Trophoblast cell (in vitro differentiated cells and primary cell): ENCODE measurements around the gene BLNK.

Source experiments
- DNase-seq, 2 donors: peaks; one replicate each; pipeline ENCODE4 v3.0.0-alpha.2; 2016
- H2AFZ ChIP-seq: 2 replicates; pipeline ENCODE4 v1.6.1; 2013; ENCODE audit warnings: low read length, moderate library complexity, mild to moderate bottlenecking; ENCODE audit not compliant: insufficient read depth, poor library complexity
- H2AK5ac ChIP-seq: 2 replicates; pipeline ENCODE4 v1.6.1; 2013; ENCODE audit warnings: mild to moderate bottlenecking, low read length
- H2BK120ac ChIP-seq: 2 replicates; pipeline ENCODE4 v1.6.1; 2013; ENCODE audit warnings: low read length, mild to moderate bottlenecking, moderate library complexity; ENCODE audit not compliant: insufficient read depth, poor library complexity
- H2BK12ac ChIP-seq: 2 replicates; pipeline ENCODE4 v1.6.1; 2013; ENCODE audit warnings: mild to moderate bottlenecking, low read length, moderate library complexity
- H2BK5ac ChIP-seq: 2 replicates; pipeline ENCODE4 v1.6.1; 2013; ENCODE audit warnings: low read length, low read depth, moderate library complexity, mild to moderate bottlenecking; ENCODE audit not compliant: poor library complexity
- H3K14ac ChIP-seq: 2 replicates; pipeline ENCODE4 v1.6.1; 2013; ENCODE audit warnings: mild to moderate bottlenecking, low read length
- H3K18ac ChIP-seq: 2 replicates; pipeline ENCODE4 v1.6.1; 2013; ENCODE audit warnings: mild to moderate bottlenecking, low read length
- H3K23ac ChIP-seq: 2 replicates; pipeline ENCODE4 v1.6.1; 2013; ENCODE audit warnings: low read length
- H3K27ac ChIP-seq: 2 replicates; pipeline ENCODE4 v1.5.1; 2013; ENCODE audit warnings: low read depth, mild to moderate bottlenecking, inconsistent platforms, low read length, moderate library complexity
- H3K27me3 ChIP-seq: 2 replicates; pipeline ENCODE4 v1.6.1; 2013; ENCODE audit warnings: inconsistent platforms, mild to moderate bottlenecking, low read length, moderate library complexity; ENCODE audit not compliant: insufficient read depth
- H3K36me3 ChIP-seq, 2 experiments: 1 replicate in 1 of 2; 2 replicates in 1 of 2; pipeline ENCODE4 v1.6.1; 2013; ENCODE audit warnings: low read length in 2 of 2, mild to moderate bottlenecking in 2 of 2, moderate library complexity in 1 of 2; ENCODE audit not compliant: insufficient read depth in 2 of 2, control insufficient read depth in 1 of 2
- H3K4ac ChIP-seq: 2 replicates; pipeline ENCODE4 v1.6.1; 2013; ENCODE audit warnings: low read depth, mild to moderate bottlenecking, low read length, moderate library complexity
- H3K4me1 ChIP-seq, 2 experiments: 1 replicate in 1 of 2; 2 replicates in 1 of 2; pipeline ENCODE4 v1.6.1; 2013; ENCODE audit warnings: low read length in 2 of 2, mild to moderate bottlenecking in 2 of 2, moderate library complexity in 1 of 2; ENCODE audit not compliant: insufficient read depth in 2 of 2, control insufficient read depth in 1 of 2
- H3K4me2 ChIP-seq: 2 replicates; pipeline ENCODE4 v1.6.1; 2013; ENCODE audit warnings: inconsistent platforms, mild to moderate bottlenecking, low read length, moderate library complexity
- H3K4me3 ChIP-seq: 2 replicates; pipeline ENCODE4 v1.5.1; 2013; ENCODE audit warnings: mild to moderate bottlenecking, low read depth, low read length, inconsistent platforms
- H3K79me1 ChIP-seq: one replicate; pipeline ENCODE4 v1.6.1; 2013; ENCODE audit warnings: low read length
- H3K79me2 ChIP-seq: 2 replicates; pipeline ENCODE4 v1.6.1; 2013; ENCODE audit warnings: low read length, mild to moderate bottlenecking; ENCODE audit not compliant: control insufficient read depth, insufficient read depth, poor library complexity
- H3K9ac ChIP-seq: 2 replicates; pipeline ENCODE4 v1.6.1; 2013; ENCODE audit warnings: mild to moderate bottlenecking, low read length
- H3K9me3 ChIP-seq: 2 replicates; pipeline ENCODE4 v1.6.1; 2013; ENCODE audit warnings: low read depth, mild to moderate bottlenecking, control low read depth, inconsistent platforms, low read length; ENCODE audit not compliant: insufficient read depth
- H4K12ac ChIP-seq: 2 replicates; pipeline ENCODE4 v1.6.1; 2013; ENCODE audit warnings: low read depth, mild to moderate bottlenecking, low read length, moderate library complexity
- H4K8ac ChIP-seq: 2 replicates; pipeline ENCODE4 v1.6.1; 2013; ENCODE audit warnings: low read depth, mild to moderate bottlenecking, low read length, moderate library complexity
- H4K91ac ChIP-seq: one replicate; pipeline ENCODE4 v1.6.1; 2013; ENCODE audit warnings: low read depth, mild to moderate bottlenecking, low read length, moderate library complexity
- WGBS: extraction: QIAGEN DNeasy Blood & Tissue Kit; methylation state at CpG from one replicate; pipeline ENCODE4 v1.1.7; 2013; ENCODE audit warnings: missing lambda C conversion rate; ENCODE audit not compliant: insufficient read length, insufficient coverage; ENCODE audit errors: extremely low coverage; 5-methylcytosine and 5-hydroxymethylcytosine counted together

BLNK gene

DNA sequence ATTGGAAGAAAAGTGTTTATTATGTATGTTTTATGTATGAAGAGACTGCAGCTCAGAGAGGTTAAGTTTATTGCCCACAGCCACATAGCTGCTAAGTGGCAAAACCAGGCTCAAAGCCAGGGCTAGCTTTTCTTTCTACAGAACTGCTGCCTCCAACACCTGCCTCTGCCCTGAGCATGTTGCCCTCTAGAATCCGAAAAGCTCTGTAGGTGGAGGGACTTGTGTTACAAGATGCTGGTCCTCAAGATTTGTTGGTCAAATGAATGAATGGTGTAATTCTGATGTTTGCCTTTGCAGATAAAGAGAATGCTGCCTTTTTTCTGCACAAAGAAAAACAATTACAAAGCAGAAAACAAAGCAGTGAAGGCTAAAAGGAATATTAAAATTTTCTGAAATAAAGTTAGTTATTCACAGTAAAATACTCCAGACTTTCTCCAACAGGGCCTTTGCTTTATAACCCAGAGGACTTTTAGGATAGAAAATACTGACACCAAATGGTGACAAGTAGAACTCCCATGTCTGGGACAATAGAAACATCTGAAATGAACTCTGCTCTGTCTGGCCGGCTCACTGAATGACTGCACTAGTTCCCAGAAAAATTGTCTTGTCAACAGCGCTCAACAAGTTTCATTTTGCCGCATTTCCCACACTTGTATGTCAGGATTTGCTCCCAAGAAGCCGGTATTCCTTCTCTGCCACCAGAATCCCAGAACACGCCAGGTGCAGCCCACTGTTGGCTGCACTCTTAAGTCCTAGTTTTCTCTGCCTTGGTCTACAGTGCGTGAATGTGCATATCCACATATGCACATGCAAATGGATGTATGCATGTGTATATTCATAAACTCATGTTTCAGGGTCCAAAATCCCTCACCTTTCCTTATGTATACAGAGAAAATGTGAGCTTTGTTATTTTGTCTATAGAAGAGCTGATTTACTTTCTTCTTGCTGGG is 21.9 kb upstream of the BLNK start:
- Histone ChIP-seq H2BK5ac (no peak overlapping the region), H3K79me2 (no peaks in the 10 kb centered on the region), H3K18ac (no peak overlapping the region), H3K79me1 (peaks cover 5% of the 10 kb centered on the region), H3K9me3 (no peaks in the 10 kb centered on the region), H4K91ac (no peak overlapping the region), H4K12ac (no peak overlapping the region), H2AK5ac (peak overlapping the region; percentile 75), H3K14ac (no peak overlapping the region), H2BK120ac (no peak overlapping the region), H2AFZ (no peak overlapping the region), H3K9ac (no peak overlapping the region), H4K8ac (no peak overlapping the region), H3K4me2 (no peak overlapping the region), H2BK12ac (peak overlapping the region; percentile 45), H3K36me3 (no peaks in the 10 kb centered on the region), H3K4ac (no peak overlapping the region), H3K27ac (no peak overlapping the region), H3K23ac (no peak overlapping the region), H3K27me3 (no peaks in the 10 kb centered on the region), H3K4me3 (no peak overlapping the region), H3K4me1 (peaks cover 0 to 4% of the 10 kb centered on the region in 2 experiments)
- peak in 1 of 2 donors; percentile 75 for DNase-seq
- no CpG with 5 or more reads among the region's 7 CpGs for WGBS

GRCh38 chr10:96290368-96291133 is 19.2 kb upstream of the BLNK start:
- H3K9ac ChIP-seq, result no peak overlapping the region

GRCh38 chr10:96289218-96289910 is 18.0 kb upstream of the BLNK start:
- H3K4me1 ChIP-seq, result peaks cover 5 to 9% of the 10 kb centered on the region in 2 experiments
- peak overlapping the region; percentile 26 for H2BK5ac ChIP-seq
- H3K23ac ChIP-seq, result no peak overlapping the region
- peaks cover 10% of the 10 kb centered on the region for H3K79me1 ChIP-seq
- peak overlapping the region; percentile 20 for H2BK120ac ChIP-seq
- no peak overlapping the region for H3K4me2 ChIP-seq
- H3K27ac ChIP-seq, result peak overlapping the region; percentile 27
- no peaks in the 10 kb centered on the region for H3K36me3 ChIP-seq
- no peaks in the 10 kb centered on the region for H3K9me3 ChIP-seq
- no CpG with 5 or more reads among the region's 9 CpGs for WGBS
- H3K79me2 ChIP-seq, result peaks cover 3% of the 10 kb centered on the region
- H3K4ac ChIP-seq, result no peak overlapping the region
- no peak overlapping the region for H2AFZ ChIP-seq
- no peak overlapping the region for H3K9ac ChIP-seq
- peak overlapping the region; percentile 26 for H4K91ac ChIP-seq
- H3K4me3 ChIP-seq, result no peak overlapping the region
- H3K14ac ChIP-seq, result no peak overlapping the region
- H4K8ac ChIP-seq, result no peak overlapping the region
- no peak overlapping the region for H3K18ac ChIP-seq
- peak; percentile 92 to 98 for DNase-seq
- H3K27me3 ChIP-seq, result no peaks in the 10 kb centered on the region
- H2AK5ac ChIP-seq, result no peak overlapping the region
- H2BK12ac ChIP-seq, result peak overlapping the region; percentile 50
- no peak overlapping the region for H4K12ac ChIP-seq

More at GRCh38 chr10:96290368-96291133, 19.2 kb upstream of the BLNK start:
- H3K23ac ChIP-seq, result no peak overlapping the region
- DNase-seq, result no peak
- H3K14ac ChIP-seq, result no peak overlapping the region
- H2AFZ ChIP-seq, result no peak overlapping the region
- no peak overlapping the region for H2BK5ac ChIP-seq
- no peak overlapping the region for H3K18ac ChIP-seq
- H2AK5ac ChIP-seq, result no peak overlapping the region
- H3K4me1 ChIP-seq, result peaks cover 5 to 9% of the 10 kb centered on the region in 2 experiments
- H3K27me3 ChIP-seq, result no peaks in the 10 kb centered on the region
- H2BK120ac ChIP-seq, result no peak overlapping the region
- H3K36me3 ChIP-seq, result no peaks in the 10 kb centered on the region
- H3K79me2 ChIP-seq, result peaks cover 3% of the 10 kb centered on the region
- H3K27ac ChIP-seq, result no peak overlapping the region
- H3K4me3 ChIP-seq, result no peak overlapping the region
- no peak overlapping the region for H4K8ac ChIP-seq
- peaks cover 8% of the 10 kb centered on the region for H3K79me1 ChIP-seq
- peak overlapping the region; percentile 29 for H4K91ac ChIP-seq
- peak overlapping the region; percentile 81 for H2BK12ac ChIP-seq
- H3K9me3 ChIP-seq, result no peaks in the 10 kb centered on the region
- no peak overlapping the region for H4K12ac ChIP-seq
- no CpG with 5 or more reads among the region's 4 CpGs for WGBS
- no peak overlapping the region for H3K4ac ChIP-seq
- H3K4me2 ChIP-seq, result no peak overlapping the region

DNA sequence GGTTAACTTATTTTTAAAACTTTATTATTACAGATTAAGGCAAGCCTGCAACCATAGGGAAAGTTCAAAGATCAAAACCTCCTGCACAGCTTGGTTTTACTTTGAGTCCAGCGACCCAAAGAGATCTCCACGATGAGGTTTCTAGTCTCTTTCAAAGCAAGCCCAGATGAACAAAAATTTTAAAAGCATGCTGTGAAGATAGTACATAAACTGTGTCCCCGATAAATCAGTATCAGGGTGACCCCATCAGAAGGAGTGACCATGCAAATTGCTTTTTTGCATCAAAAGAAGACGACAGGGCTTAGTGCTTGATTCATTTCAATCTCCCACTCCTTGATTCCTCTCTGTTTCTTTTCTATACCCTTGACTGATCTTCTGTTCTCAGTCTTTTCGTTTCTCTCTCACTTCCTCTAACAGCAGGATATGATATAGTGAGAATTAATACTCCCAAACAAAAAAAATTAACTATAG is 16.8 kb upstream of the BLNK start:
- Histone ChIP-seq H2BK12ac (no peak overlapping the region), H4K8ac (no peak overlapping the region), H3K79me2 (peaks cover 3% of the 10 kb centered on the region), H2AK5ac (no peak overlapping the region), H2BK120ac (no peak overlapping the region), H3K18ac (no peak overlapping the region), H3K4me1 (peaks cover 6 to 10% of the 10 kb centered on the region in 2 experiments), H2BK5ac (peak overlapping the region; percentile 19), H3K4ac (no peak overlapping the region), H4K91ac (no peak overlapping the region), H4K12ac (no peak overlapping the region), H3K9ac (no peak overlapping the region), H2AFZ (no peak overlapping the region), H3K14ac (no peak overlapping the region), H3K23ac (no peak overlapping the region), H3K36me3 (no peaks in the 10 kb centered on the region), H3K9me3 (no peaks in the 10 kb centered on the region), H3K4me2 (no peak overlapping the region), H3K27me3 (no peaks in the 10 kb centered on the region), H3K27ac (peak overlapping the region; percentile 49), H3K4me3 (no peak overlapping the region), H3K79me1 (peaks cover 10% of the 10 kb centered on the region)
- WGBS, result no CpG with 5 or more reads among the region's 5 CpGs
- no peak for DNase-seq
